Epithelial cell of esophagus (primary cell): ENCODE data around the gene ZC3H11A.
A peak's percentile ranks its signal among the peaks of the same experiment; 100 is the strongest.
"Not testable (repeated sequence)": the region's sequence is repeated elsewhere in the genome, so short reads cannot be mapped to it uniquely, and the experiment has no call there.

ENCODE experiments used
- DNase-seq: peaks from one replicate; pipeline ENCODE4 v3.0.0; 2010; ENCODE audit warnings: low read depth
- H3K4me3 ChIP-seq: 2 replicates; pipeline ENCODE4 v1.5.1; 2011; ENCODE audit warnings: mild to moderate bottlenecking, low read length, control low read depth
- CTCF ChIP-seq: IDR thresholded peaks from 2 replicates; pipeline ENCODE4 v1.5.1; 2011; ENCODE audit warnings: low read depth, mild to moderate bottlenecking, low read length, control low read depth, inconsistent platforms; ENCODE audit not compliant: insufficient read depth; ENCODE audit errors: missing control alignments

Gene ZC3H11A

DNA sequence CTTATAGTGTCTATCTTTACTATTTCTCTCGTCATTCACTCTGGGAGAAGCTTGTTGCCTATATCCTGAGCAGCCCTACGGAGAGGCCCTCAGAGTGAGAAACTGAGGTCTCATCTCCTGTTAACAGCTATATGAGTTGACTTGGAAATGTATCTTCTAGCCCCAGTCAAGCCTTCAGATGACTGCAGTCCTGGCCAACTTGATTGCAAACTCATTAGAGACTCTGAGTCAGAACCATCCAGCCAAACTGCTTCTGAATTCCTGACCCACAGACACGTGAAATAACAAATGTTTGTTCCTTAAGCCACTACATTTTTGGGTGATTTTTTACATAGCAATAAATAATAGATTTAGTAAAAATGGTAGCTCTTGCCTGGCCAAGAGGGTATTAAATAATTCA is 3.9 kb upstream of the ZC3H11A start:
- TF ChIP-seq CTCF: no peak
- H3K4me3 ChIP-seq: no peak overlapping the region
- DNase-seq: peak; percentile 48

GRCh38 chr1:203792486-203792885 is 2.9 kb upstream of the ZC3H11A start:
- TF ChIP-seq CTCF: no peak
- DNase-seq: no peak
- H3K4me3 ChIP-seq: no peak overlapping the region

- not testable (repeated sequence) for DNase-seq, H3K4me3 ChIP-seq
Observed at GRCh38 chr1:203793561-203793960, 1.9 kb upstream of the ZC3H11A start.

DNA sequence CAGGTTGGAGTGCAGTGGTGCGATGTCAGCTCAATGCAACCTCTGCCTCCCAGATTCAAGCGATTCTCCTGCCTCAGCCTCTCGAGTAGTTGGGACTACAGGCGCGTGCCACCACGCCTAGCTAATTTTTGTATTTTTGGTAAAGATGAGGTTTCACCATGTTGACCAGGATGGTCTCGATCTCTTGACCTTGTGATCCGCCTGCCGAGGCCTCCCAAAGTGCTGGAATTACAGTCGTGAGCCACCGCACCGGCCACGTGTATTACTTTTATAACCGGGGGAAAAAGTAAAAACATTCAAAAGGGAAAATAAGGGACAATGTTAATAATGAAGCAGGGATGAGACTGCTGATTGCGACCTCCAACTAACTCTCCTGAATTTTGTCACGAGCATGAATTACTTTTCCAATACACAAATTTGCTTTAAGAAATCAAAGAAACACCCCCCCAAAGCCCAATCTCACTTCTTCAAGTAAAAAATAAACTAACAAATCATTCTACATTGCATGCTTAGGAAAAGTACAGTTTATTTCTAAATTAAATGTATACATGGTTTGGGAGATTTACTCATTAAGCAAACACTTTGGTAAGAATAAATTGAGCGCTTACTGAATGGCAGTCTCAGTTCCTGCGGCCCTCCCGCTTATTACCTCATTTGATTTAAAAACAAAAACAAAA is 521 bp upstream of the ZC3H11A start:
- no peak for TF ChIP-seq CTCF
- no peak for DNase-seq
- peak overlapping the region; percentile 2 for H3K4me3 ChIP-seq

DNA sequence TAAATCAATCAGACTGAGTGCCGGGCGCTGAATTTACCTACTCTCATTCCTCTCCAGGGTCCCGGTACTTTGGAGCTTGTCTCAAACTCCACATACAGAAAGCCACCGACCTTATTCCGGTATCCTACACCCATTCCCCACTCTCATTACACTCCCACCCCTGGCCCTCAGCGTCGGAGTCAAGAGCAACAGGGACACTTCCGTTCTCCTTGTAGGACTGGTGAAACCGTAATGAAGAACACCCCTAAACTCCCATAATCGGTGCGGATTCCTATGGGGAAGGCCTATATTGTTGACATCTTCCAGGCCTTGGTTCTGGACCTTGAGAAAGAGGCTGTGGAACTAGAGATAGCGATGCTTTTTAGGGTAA is 798 bp downstream of the ZC3H11A start:
- peak overlapping the region; percentile 94 for H3K4me3 ChIP-seq
- DNase-seq: peak; percentile 36
- TF ChIP-seq CTCF: no peak

- TF ChIP-seq CTCF: no peak
- peak overlapping the region; percentile 94 for H3K4me3 ChIP-seq
- no peak for DNase-seq
Observed at GRCh38 chr1:203797216-203797615, 1.8 kb downstream of the ZC3H11A start.

GRCh38 chr1:203797948-203798655 is 2.7 kb downstream of the ZC3H11A start:
- peak; percentile 50 for TF ChIP-seq CTCF
- H3K4me3 ChIP-seq: no peak overlapping the region

More at GRCh38 chr1:203797948-203798655, 2.7 kb downstream of the ZC3H11A start:
- peak; percentile 75 for DNase-seq
